Liver (tissue), 9 donors: ENCODE measurements around the gene SDK2. TPM values are rescaled to one million over a fixed set of nuclear protein-coding genes. Genes with fewer than 3 reads are reported as not detected.

Experiments
- DNase-seq: peaks from one replicate; pipeline ENCODE4 v3.0.0-alpha.2; 2017; ENCODE audit warnings: low spot score
- H3K27ac ChIP-seq, 2 donors: one replicate each; pipeline ENCODE4 v1.7.0; 2013; ENCODE audit warnings: inconsistent platforms in 2 of 2, low read length in 2 of 2, control low read depth in 1 of 2, low read depth in 1 of 2, mild to moderate bottlenecking in 1 of 2
- H3K27me3 ChIP-seq, 4 donors: one replicate each; pipeline versions ENCODE4 v1.6.1 to v1.7.0; 2013; ENCODE audit warnings: low read length in 3 of 4, inconsistent platforms in 1 of 4, mild to moderate bottlenecking in 1 of 4, moderate library complexity in 1 of 4; ENCODE audit not compliant: control insufficient read depth in 4 of 4, insufficient read depth in 4 of 4
- H3K36me3 ChIP-seq, 4 donors: one replicate each; pipeline versions ENCODE4 v1.6.1 to v1.7.0; 2013; ENCODE audit warnings: low read length in 3 of 4, mild to moderate bottlenecking in 3 of 4, low read depth in 1 of 4, moderate library complexity in 1 of 4; ENCODE audit not compliant: control insufficient read depth in 4 of 4, insufficient read depth in 3 of 4
- H3K4me1 ChIP-seq, 4 donors: one replicate each; pipeline versions ENCODE4 v1.6.1 to v1.7.0; 2013; ENCODE audit warnings: low read length in 3 of 4, mild to moderate bottlenecking in 3 of 4, moderate library complexity in 1 of 4; ENCODE audit not compliant: control insufficient read depth in 4 of 4, insufficient read depth in 4 of 4
- H3K4me3 ChIP-seq, 3 donors: one replicate each; pipeline versions ENCODE4 v1.6.1 to v1.7.0; 2013; ENCODE audit warnings: low read length in 3 of 3, control low read depth in 1 of 3, low read depth in 1 of 3, mild to moderate bottlenecking in 1 of 3
- H3K9ac ChIP-seq, 2 donors: one replicate each; pipeline ENCODE4 v1.7.0; 2013; ENCODE audit warnings: low read length in 2 of 2, mild to moderate bottlenecking in 2 of 2, moderate library complexity in 2 of 2, control low read depth in 1 of 2, low read depth in 1 of 2
- H3K9me3 ChIP-seq, 4 donors: one replicate each; pipeline versions ENCODE4 v1.6.1 to v1.7.0; 2013; ENCODE audit warnings: low read length in 3 of 4; ENCODE audit not compliant: control insufficient read depth in 4 of 4
- ATF3 ChIP-seq: IDR thresholded peaks from 2 replicates; pipeline ENCODE4 v1.6.1; 2016; ENCODE audit warnings: antibody characterized with exemption
- CTCF ChIP-seq: fragments of 150-350 bp; IDR thresholded peaks from 2 replicates; pipeline ENCODE4 v1.5.1; 2017; ENCODE audit warnings: improper control_type of control experiment, low read depth, low read length; ENCODE audit not compliant: missing input control
- EGR1 ChIP-seq, 2 donors: IDR thresholded peaks; 2 replicates each; pipeline ENCODE4 v1.6.1; 2016 to 2018; ENCODE audit warnings: antibody characterized with exemption in 2 of 2, low read depth in 2 of 2
- FOXA1 ChIP-seq: IDR thresholded peaks from 2 replicates; pipeline ENCODE4 v1.6.1; 2016; ENCODE audit warnings: antibody characterized with exemption
- FOXA2 ChIP-seq: IDR thresholded peaks from 2 replicates; pipeline ENCODE4 v1.6.1; 2016; ENCODE audit warnings: antibody characterized with exemption
- HNF4G ChIP-seq: IDR thresholded peaks from 2 replicates; pipeline ENCODE4 v1.6.1; 2016; ENCODE audit warnings: antibody characterized with exemption
- JUND ChIP-seq, 2 donors: IDR thresholded peaks; 2 replicates each; pipeline ENCODE4 v1.6.1; 2016; ENCODE audit warnings: antibody characterized with exemption in 2 of 2
- MAX ChIP-seq: IDR thresholded peaks from 2 replicates; pipeline ENCODE4 v1.6.1; 2016; ENCODE audit warnings: antibody characterized with exemption
- NR2F2 ChIP-seq: IDR thresholded peaks from 2 replicates; pipeline ENCODE4 v1.6.1; 2016; ENCODE audit warnings: antibody characterized with exemption
- RAD21 ChIP-seq, 2 donors: IDR thresholded peaks; 2 replicates each; pipeline ENCODE4 v1.6.1; 2016; ENCODE audit warnings: antibody characterized with exemption in 2 of 2, mild to moderate bottlenecking in 2 of 2
- REST ChIP-seq: IDR thresholded peaks from 2 replicates; pipeline ENCODE4 v1.6.1; 2016; ENCODE audit warnings: antibody characterized with exemption, mild to moderate bottlenecking
- RXRA ChIP-seq, 2 donors: IDR thresholded peaks; 2 replicates each; pipeline ENCODE4 v1.6.1; 2017 to 2018; ENCODE audit warnings: antibody characterized with exemption in 2 of 2, mild to moderate bottlenecking in 1 of 2
- TAF1 ChIP-seq: conservative IDR thresholded peaks from 2 replicates; pipeline ENCODE4 v1.6.1; 2016; ENCODE audit warnings: antibody characterized with exemption, mild to moderate bottlenecking
- YY1 ChIP-seq: IDR thresholded peaks from 2 replicates; pipeline ENCODE4 v1.6.1; 2016; ENCODE audit warnings: antibody characterized with exemption, mild to moderate bottlenecking
- ZBTB33 ChIP-seq: IDR thresholded peaks from 2 replicates; pipeline ENCODE4 v1.6.1; 2016; ENCODE audit warnings: antibody characterized with exemption
- WGBS: extraction: QIAGEN DNeasy Blood & Tissue Kit; methylation state at CpG from one replicate; pipeline ENCODE4 v1.1.7; 2013; 5-methylcytosine and 5-hydroxymethylcytosine counted together
- polyA plus RNA-seq, 2 donors: library from polyadenylated mRNA; stranded (reverse) in 1 of 2; unstranded in 1 of 2; fragments of 200-250 nt in 1 of 2; fragments of >200 nt in 1 of 2; fragmentation: Nextera tagmentation in 1 of 2; extraction: Ambion mirVana in 1 of 2; gene quantifications; one replicate each; pipeline versions ENCODE4 v1.2.1 to v1.2.3, GENCODE V29; 2013 to 2015
- total RNA-seq, 2 donors: library from RNA; depleted of rRNA; stranded (reverse); fragments of >200 nt; gene quantifications; one replicate each; pipeline ENCODE4 v1.2.3, GENCODE V29; 2014
- donor health status: healthy.
- donor health status: healthy.
- donor health status: healthy.
- donor health status: healthy.
- donor health status: healthy.

SDK2 gene
- total and polyA plus RNA-seq, 4 donors: 0.05 to 0.42 (median 0.10) TPM

DNA sequence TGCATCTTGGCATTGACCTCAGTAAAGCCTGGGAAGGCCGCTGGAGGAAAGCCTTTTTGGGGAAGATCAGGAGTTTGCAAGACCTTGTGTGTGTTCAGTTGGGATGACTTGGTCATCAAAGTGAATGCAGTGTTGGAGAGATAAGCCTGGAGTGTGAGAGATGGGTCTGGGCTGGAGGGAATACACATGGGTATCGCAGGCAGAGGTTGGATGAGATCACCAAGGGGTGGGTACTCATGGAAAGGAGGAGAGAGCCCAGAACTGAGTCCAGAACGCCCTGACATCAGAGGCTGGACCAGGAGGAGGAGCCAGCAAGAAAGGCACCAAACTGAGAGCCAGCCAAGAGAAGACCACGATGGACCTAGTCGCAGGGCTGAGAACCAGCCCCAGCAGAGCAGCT lies 35.2 kb downstream of the SDK2 start:
- Histone ChIP-seq H3K36me3 (no peaks in the 10 kb centered on the region), H3K4me3 (no peak overlapping the region), H3K4me1 (no peaks in the 10 kb centered on the region), H3K27me3 (peaks cover 0 to 6% (median 2%) of the 10 kb centered on the region in 4 donors), H3K27ac (no peak overlapping the region), H3K9ac (no peak overlapping the region), H3K9me3 (peaks cover 0 to under 1% (median 0%) of the 10 kb centered on the region in 4 donors)
- no peak for DNase-seq
- 73% methylated on average over 5 of the region's 5 CpGs for WGBS
- TF ChIP-seq ZBTB33 (no peak), JUND (IDR thresholded peaks at IDR 0.05) (no peak), YY1 (no peak), TAF1 (no peak), MAX (no peak)

DNA sequence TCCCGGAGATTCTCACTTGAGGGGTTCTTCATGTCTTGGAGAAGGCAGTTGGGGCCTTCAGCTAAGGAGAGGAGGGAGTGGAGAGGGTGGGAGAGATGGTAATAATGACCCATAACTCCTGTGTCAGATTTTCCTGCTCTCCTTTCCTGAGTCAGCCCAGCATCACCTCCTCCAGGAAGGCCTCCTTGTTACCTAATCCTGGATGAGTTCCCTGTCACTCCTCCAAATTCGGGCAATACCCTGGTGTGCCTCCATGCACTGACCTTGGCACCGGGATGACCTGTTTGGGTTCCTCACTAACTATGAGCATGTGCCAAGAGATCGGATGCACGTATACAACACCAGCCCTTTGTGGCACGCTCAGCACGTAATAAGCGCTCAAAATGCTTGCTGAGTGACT lies 38.8 kb downstream of the SDK2 start:
- Histone ChIP-seq H3K36me3 (no peaks in the 10 kb centered on the region), H3K9ac (no peak overlapping the region), H3K9me3 (peaks cover 2 to 12% (median 3%) of the 10 kb centered on the region in 4 donors), H3K4me3 (no peak overlapping the region), H3K4me1 (no peaks in the 10 kb centered on the region), H3K27me3 (peaks cover 0 to 2% (median 0%) of the 10 kb centered on the region in 4 donors), H3K27ac (no peak overlapping the region)
- DNase-seq: no peak
- WGBS: 88% methylated on average over 8 of the region's 8 CpGs
- TF ChIP-seq RXRA (IDR thresholded peaks at IDR 0.05): no peak
- no peak for TF ChIP-seq NR2F2
- TF ChIP-seq ATF3: no peak
- TF ChIP-seq CTCF: no peak
- no peak for TF ChIP-seq FOXA1

DNA sequence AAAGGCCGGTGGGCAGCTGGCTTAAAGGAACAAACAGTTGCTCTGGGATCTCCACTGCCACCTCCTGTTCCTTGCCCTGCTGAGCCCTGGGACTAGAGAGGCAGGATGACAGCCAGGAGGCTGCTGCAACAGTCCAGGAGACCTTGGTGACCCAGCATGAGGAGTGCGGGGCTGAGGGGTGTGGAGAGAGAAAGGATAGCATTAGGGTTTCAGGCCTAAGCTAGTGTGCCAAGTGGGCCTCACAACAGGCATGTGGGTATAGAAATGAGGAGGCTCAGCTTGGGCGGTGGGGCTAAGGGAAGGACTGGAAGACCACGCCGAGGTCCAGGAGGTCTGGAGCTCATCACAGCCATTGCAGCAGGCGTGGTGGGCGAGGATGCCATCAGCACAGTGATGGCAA lies 39.8 kb downstream of the SDK2 start:
- no peaks in the 10 kb centered on the region for H3K4me1 ChIP-seq
- 85% methylated on average over 7 of the region's 7 CpGs for WGBS
- TF ChIP-seq HNF4G: no peak
- TF ChIP-seq RAD21 (IDR thresholded peaks at IDR 0.05): no peak
- TF ChIP-seq REST: no peak
- TF ChIP-seq MAX: no peak
- no peak for TF ChIP-seq NR2F2
- no peak for TF ChIP-seq FOXA2
- TF ChIP-seq RXRA (IDR thresholded peaks at IDR 0.05): no peak
- no peak for TF ChIP-seq EGR1 (IDR thresholded peaks at IDR 0.05; ENCODE audit: low read depth in 2 of 2)
- TF ChIP-seq TAF1: no peak
- TF ChIP-seq CTCF: no peak
- TF ChIP-seq ZBTB33: no peak

More for the DNA sequence above, 39.8 kb downstream of the SDK2 start:
- Histone ChIP-seq H3K27ac (no peak overlapping the region), H3K9me3 (peaks cover 2 to 12% (median 3%) of the 10 kb centered on the region in 4 donors), H3K36me3 (no peaks in the 10 kb centered on the region), H3K9ac (no peak overlapping the region), H3K27me3 (peaks cover 0 to 2% (median 0%) of the 10 kb centered on the region in 4 donors), H3K4me3 (no peak overlapping the region)
- no peak for DNase-seq
